Endothelial cell (in vitro differentiated cells): ENCODE results near the gene KYAT1. TPM values are rescaled to one million over a fixed set of nuclear protein-coding genes. Genes with fewer than 3 reads are reported as not detected.

Source experiments
- DNase-seq: peaks from one replicate; pipeline ENCODE4 v3.0.0; 2021; ENCODE audit warnings: low spot score
- H3K27ac Mint-ChIP-seq: one replicate; pipeline ENCODE4 v1.8.0; 2021; ENCODE audit warnings: mixed read lengths, inconsistent platforms; ENCODE audit not compliant: unreplicated experiment
- H3K27me3 Mint-ChIP-seq: one replicate; pipeline ENCODE4 v1.8.0; 2021; ENCODE audit warnings: mild to moderate bottlenecking, moderate library complexity, mixed read lengths, inconsistent platforms; ENCODE audit not compliant: unreplicated experiment
- H3K36me3 Mint-ChIP-seq: one replicate; pipeline ENCODE4 v1.8.0; 2021; ENCODE audit warnings: mild to moderate bottlenecking, low read depth, mixed read lengths, inconsistent platforms; ENCODE audit not compliant: unreplicated experiment
- H3K4me1 Mint-ChIP-seq: one replicate; pipeline ENCODE4 v1.8.0; 2021; ENCODE audit warnings: mild to moderate bottlenecking, mixed read lengths, inconsistent platforms; ENCODE audit not compliant: unreplicated experiment
- H3K4me3 Mint-ChIP-seq: one replicate; pipeline ENCODE4 v1.8.0; 2021; ENCODE audit warnings: mild to moderate bottlenecking, mixed read lengths, inconsistent platforms; ENCODE audit not compliant: unreplicated experiment
- H3K9me3 Mint-ChIP-seq: one replicate; pipeline ENCODE4 v1.8.0; 2021; ENCODE audit warnings: mixed read lengths, inconsistent platforms; ENCODE audit not compliant: unreplicated experiment
- total RNA-seq: library from RNA; stranded (reverse); fragmentation: NEBNext Ultra II Directional; extraction: Animal tissue kit (Norgen Biotek cat#: 25700); gene quantifications from one replicate; pipeline ENCODE4 v1.2.1, GENCODE V29; 2021; ENCODE audit not compliant: unreplicated experiment
- TF ChIP-seq, protein P1 (sequence below): fragments of 200-600 bp; sonication (generic); IDR thresholded peaks from one replicate; pipeline ENCODE4 v1.5.0; 2021; ENCODE audit warnings: antibody characterized with exemption; ENCODE audit not compliant: unreplicated experiment

KYAT1 gene
- total RNA-seq, 1 donor from 2014 or later, result 3.3 TPM

DNA sequence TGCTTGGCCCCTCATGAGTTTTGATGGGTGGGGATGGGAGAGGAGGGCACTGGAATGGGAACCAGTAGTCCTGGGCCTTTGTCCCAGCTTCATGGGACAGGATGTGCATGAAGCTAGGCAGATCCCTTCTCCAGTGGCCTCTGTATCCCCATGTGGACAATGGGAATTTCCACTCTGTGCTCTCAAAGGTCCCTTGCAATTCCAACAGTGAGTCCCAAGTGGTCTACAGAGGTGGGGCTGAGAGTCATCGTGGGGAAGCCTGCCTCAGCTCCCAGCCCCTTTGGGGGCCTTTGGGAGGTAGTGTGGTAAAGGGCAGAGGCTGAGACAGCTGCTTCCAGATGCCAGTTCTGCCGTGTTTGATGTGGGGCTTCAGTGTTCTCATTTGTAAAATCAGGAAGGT is 37.2 kb upstream of the KYAT1 start:
- peaks cover 6% of the 10 kb centered on the region for H3K4me1 Mint-ChIP-seq
- peaks cover 9% of the 10 kb centered on the region for H3K36me3 Mint-ChIP-seq
- no peak overlapping the region for H3K4me3 Mint-ChIP-seq
- no peaks in the 10 kb centered on the region for H3K9me3 Mint-ChIP-seq
- peak overlapping the region; percentile 17 for H3K27ac Mint-ChIP-seq
- TF ChIP-seq, protein P1, sequence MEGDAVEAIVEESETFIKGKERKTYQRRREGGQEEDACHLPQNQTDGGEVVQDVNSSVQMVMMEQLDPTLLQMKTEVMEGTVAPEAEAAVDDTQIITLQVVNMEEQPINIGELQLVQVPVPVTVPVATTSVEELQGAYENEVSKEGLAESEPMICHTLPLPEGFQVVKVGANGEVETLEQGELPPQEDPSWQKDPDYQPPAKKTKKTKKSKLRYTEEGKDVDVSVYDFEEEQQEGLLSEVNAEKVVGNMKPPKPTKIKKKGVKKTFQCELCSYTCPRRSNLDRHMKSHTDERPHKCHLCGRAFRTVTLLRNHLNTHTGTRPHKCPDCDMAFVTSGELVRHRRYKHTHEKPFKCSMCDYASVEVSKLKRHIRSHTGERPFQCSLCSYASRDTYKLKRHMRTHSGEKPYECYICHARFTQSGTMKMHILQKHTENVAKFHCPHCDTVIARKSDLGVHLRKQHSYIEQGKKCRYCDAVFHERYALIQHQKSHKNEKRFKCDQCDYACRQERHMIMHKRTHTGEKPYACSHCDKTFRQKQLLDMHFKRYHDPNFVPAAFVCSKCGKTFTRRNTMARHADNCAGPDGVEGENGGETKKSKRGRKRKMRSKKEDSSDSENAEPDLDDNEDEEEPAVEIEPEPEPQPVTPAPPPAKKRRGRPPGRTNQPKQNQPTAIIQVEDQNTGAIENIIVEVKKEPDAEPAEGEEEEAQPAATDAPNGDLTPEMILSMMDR, result no peak
- no peak for DNase-seq
- peaks cover 5% of the 10 kb centered on the region for H3K27me3 Mint-ChIP-seq

DNA sequence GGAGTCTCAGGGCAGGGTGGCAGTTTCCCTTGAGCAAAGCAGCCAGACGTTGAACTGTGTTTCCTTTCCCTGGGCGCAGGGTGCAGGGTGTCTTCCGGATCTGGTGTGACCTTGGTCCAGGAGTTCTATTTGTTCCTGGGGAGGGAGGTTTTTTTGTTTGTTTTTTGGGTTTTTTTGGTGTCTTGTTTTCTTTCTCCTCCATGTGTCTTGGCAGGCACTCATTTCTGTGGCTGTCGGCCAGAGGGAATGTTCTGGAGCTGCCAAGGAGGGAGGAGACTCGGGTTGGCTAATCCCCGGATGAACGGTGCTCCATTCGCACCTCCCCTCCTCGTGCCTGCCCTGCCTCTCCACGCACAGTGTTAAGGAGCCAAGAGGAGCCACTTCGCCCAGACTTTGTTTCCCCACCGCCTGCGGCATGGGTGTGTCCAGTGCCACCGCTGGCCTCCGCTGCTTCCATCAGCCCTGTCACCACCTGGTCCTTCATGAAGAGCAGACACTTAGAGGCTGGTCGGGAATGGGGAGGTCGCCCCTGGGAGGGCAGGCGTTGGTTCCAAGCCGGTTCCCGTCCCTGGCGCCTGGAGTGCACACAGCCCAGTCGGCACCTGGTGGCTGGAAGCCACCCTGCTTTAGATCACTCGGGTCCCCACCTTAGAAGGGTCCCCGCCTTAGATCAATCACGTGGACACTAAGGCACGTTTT is 35.5 kb upstream of the KYAT1 start:
- Mint-ChIP-seq H3K27ac (no peak overlapping the region), H3K4me1 (peaks cover 14% of the 10 kb centered on the region), H3K36me3 (peaks cover 15% of the 10 kb centered on the region), H3K4me3 (no peak overlapping the region), H3K9me3 (no peaks in the 10 kb centered on the region), H3K27me3 (peaks cover 14% of the 10 kb centered on the region)
- TF ChIP-seq, protein P1, result no peak
- no peak for DNase-seq

DNA sequence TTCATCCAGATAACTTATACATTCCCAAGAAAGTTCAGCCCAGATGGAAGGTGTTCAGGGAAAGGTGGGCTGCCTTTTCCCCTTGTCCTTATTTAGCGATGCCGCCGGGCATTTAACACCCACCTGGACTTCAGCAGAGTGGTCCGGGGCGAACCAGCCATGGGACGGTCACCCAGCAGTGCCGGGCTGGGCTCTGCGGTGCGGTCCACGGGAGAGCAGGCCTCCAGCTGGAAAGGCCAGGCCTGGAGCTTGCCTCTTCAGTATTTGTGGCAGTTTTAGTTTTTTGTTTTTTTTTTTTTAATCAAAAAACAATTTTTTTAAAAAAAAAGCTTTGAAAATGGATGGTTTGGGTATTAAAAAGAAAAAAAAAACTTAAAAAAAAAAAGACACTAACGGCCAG is 35.0 kb upstream of the KYAT1 start:
- Mint-ChIP-seq H3K4me3 (no peak overlapping the region), H3K9me3 (no peaks in the 10 kb centered on the region), H3K36me3 (peaks cover 15% of the 10 kb centered on the region), H3K4me1 (peaks cover 16% of the 10 kb centered on the region), H3K27me3 (peaks cover 14% of the 10 kb centered on the region), H3K27ac (no peak overlapping the region)
- DNase-seq, result no peak
- TF ChIP-seq, protein P1, result no peak

DNA sequence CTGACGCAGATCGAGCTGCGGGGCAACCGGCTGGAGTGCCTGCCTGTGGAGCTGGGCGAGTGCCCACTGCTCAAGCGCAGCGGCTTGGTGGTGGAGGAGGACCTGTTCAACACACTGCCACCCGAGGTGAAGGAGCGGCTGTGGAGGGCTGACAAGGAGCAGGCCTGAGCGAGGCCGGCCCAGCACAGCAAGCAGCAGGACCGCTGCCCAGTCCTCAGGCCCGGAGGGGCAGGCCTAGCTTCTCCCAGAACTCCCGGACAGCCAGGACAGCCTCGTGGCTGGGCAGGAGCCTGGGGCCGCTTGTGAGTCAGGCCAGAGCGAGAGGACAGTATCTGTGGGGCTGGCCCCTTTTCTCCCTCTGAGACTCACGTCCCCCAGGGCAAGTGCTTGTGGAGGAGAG is 34.5 kb upstream of the KYAT1 start:
- Mint-ChIP-seq H3K4me1 (peaks cover 18% of the 10 kb centered on the region), H3K27me3 (peaks cover 14% of the 10 kb centered on the region), H3K9me3 (no peaks in the 10 kb centered on the region), H3K27ac (no peak overlapping the region), H3K4me3 (no peak overlapping the region), H3K36me3 (peaks cover 15% of the 10 kb centered on the region)
- DNase-seq, result no peak
- TF ChIP-seq, protein P1, result no peak

DNA sequence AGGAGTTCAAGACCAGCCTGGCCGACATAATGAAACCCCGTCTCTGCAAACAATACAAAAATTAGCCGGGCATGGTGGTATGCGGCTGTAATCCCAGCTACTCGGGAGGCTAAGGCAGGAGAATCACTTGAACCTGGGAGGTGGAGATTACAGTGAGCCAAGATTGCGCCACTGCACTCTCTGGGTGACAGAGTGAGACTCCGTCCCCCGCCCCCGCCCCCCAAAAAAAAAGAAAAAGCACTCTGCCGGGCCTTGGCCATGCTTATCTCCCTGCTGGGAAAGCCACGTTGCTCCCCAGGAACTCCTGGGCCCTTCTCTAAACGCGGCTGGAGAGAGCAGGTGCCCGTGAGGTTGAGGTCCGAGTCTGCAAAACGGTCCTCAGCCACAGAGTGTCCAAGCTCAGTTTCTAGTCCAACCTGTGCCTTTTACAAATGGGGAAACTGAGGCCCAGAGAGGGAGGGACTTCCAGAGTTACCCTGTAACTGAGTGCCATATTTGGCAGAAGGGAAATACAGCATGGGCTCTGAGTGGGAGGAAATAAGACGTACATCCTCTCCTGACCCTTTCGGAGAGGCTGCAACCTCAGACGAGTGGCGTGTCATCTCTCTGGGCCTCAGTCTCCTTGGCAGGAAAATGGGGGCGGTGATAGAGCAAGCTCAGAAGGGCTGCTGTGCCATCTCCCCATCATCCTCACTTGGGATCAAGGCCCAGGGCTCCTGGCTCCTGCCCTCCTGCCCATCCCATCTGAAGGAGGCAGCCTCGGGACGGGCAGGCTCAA is 32.4 kb upstream of the KYAT1 start:
- H3K27me3 Mint-ChIP-seq, result peaks cover 14% of the 10 kb centered on the region
- peaks cover 24% of the 10 kb centered on the region for H3K4me1 Mint-ChIP-seq
- H3K9me3 Mint-ChIP-seq, result no peaks in the 10 kb centered on the region
- TF ChIP-seq, protein P1, result no peak
- no peak overlapping the region for H3K27ac Mint-ChIP-seq
- H3K36me3 Mint-ChIP-seq, result peaks cover 22% of the 10 kb centered on the region
- H3K4me3 Mint-ChIP-seq, result no peak overlapping the region
- no peak for DNase-seq
